Aorta (tissue), 5 donors: ENCODE data around the gene DCLK3. TPM values are rescaled to one million over a fixed set of nuclear protein-coding genes. Genes with fewer than 3 reads are reported as not detected.

Source experiments
- ATAC-seq: fragments of 200-7000 bp; cut with Tn5 transposase; one replicate; pipeline ENCODE4 v1.9.1; 2022; ENCODE audit warnings: moderate library complexity; ENCODE audit not compliant: low FRiP score
- DNase-seq, 2 donors: peaks; one replicate each; pipeline ENCODE4 v3.0.0-alpha.2; 2020
- H3K27ac ChIP-seq, 2 donors: one replicate each; pipeline ENCODE4 v1.5.1; 2013; ENCODE audit warnings: low read length in 2 of 2, mild to moderate bottlenecking in 2 of 2, moderate library complexity in 2 of 2, control low read depth in 1 of 2, inconsistent platforms in 1 of 2, low read depth in 1 of 2
- H3K27me3 ChIP-seq, 2 donors: one replicate each; pipeline ENCODE4 v1.6.1; 2013; ENCODE audit warnings: control low read depth in 1 of 2, low read length in 1 of 2, mild to moderate bottlenecking in 1 of 2, moderate library complexity in 1 of 2; ENCODE audit not compliant: insufficient read depth in 2 of 2, control insufficient read depth in 1 of 2
- H3K36me3 ChIP-seq, 2 donors: one replicate each; pipeline ENCODE4 v1.6.1; 2013; ENCODE audit warnings: control low read depth in 1 of 2, low read length in 1 of 2, mild to moderate bottlenecking in 1 of 2; ENCODE audit not compliant: insufficient read depth in 2 of 2, control insufficient read depth in 1 of 2
- H3K4me1 ChIP-seq, 2 donors: one replicate each; pipeline ENCODE4 v1.6.1; 2013; ENCODE audit warnings: low read length in 2 of 2, control low read depth in 1 of 2, mild to moderate bottlenecking in 1 of 2, moderate library complexity in 1 of 2; ENCODE audit not compliant: insufficient read depth in 2 of 2, control insufficient read depth in 1 of 2
- H3K4me3 ChIP-seq, 2 donors: one replicate each; pipeline ENCODE4 v1.5.1; 2013; ENCODE audit warnings: low read length in 2 of 2, control low read depth in 1 of 2, mild to moderate bottlenecking in 1 of 2
- H3K9me3 ChIP-seq: one replicate; pipeline ENCODE4 v1.6.1; 2013; ENCODE audit warnings: mild to moderate bottlenecking, low read length; ENCODE audit not compliant: control insufficient read depth
- WGBS, 2 donors: extraction: QIAGEN DNeasy Blood & Tissue Kit; methylation state at CpG; one replicate each; pipeline ENCODE4 v1.1.7; 2013; 5-methylcytosine and 5-hydroxymethylcytosine counted together
- intact Hi-C, 2 donors: fragments of 100-400 bp; cut with DNase I; formaldehyde crosslinking; loops; one replicate each; pipeline versions ENCODE4 v1.14.2 to v1.15.0; 2022
- polyA plus RNA-seq, 2 donors: library from polyadenylated mRNA; stranded (reverse); fragments of 200-250 nt; gene quantifications; one replicate each; pipeline ENCODE4 v1.2.3, GENCODE V29; 2013
- total RNA-seq, 2 donors: library from RNA; stranded (reverse); fragmentation: NEBNext Ultra II Directional; extraction: Animal tissue kit (Norgen Biotek cat#: 25700); gene quantifications; one replicate each; pipeline ENCODE4 v1.2.1, GENCODE V29; 2021
- donor health status: healthy with polysubstance abuse.
- donor health status: Bipolar disorder and iron deficiency.
- donor health status: DM: no; HTN: no; CAD: no.
- donor health status: DM: no; HTN: no; CAD: no.
- donor health status: DM: yes; HTN: yes; CAD: no.

The DCLK3 gene
- total and polyA plus RNA-seq, 4 donors = 0.06 to 0.18 (median 0.13) TPM; not detected in 1

DNA sequence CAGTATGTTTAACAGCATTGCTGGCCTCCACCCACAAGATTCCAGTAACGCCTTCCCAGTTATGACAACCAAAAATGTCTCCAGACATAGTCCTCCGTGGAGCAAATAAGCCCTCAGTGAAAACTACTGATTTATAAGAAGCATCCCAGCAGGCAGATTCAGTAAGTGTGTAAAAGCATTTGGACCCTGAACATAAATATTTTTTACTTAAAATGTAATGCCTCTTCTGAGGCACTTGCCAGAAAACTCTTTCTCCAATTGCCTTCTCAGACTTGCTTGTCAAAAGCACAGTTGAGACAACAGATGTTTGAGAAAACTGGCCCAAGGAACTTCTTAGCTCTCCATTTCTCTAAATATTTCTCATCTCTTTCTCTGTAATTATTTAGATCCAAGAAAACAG, 31.8 kb upstream of the DCLK3 start:
- intact Hi-C loops = no loop called here
- DNase-seq = no peak
- Histone ChIP-seq H3K27ac (no peak overlapping the region), H3K36me3 (no peaks in the 10 kb centered on the region), H3K9me3 (no peaks in the 10 kb centered on the region), H3K4me3 (no peak overlapping the region), H3K4me1 (no peaks in the 10 kb centered on the region), H3K27me3 (no peaks in the 10 kb centered on the region)
- 72 to 77% methylated on average over 2 of the region's 2 CpGs for WGBS, 2 donors
- no peak for ATAC-seq

GRCh38 chr3:36795622-36796021, 31.3 kb upstream of the DCLK3 start:
- Histone ChIP-seq H3K9me3 (no peaks in the 10 kb centered on the region), H3K4me1 (no peaks in the 10 kb centered on the region), H3K4me3 (no peak overlapping the region), H3K27me3 (no peaks in the 10 kb centered on the region), H3K36me3 (no peaks in the 10 kb centered on the region), H3K27ac (no peak overlapping the region)
- DNase-seq (no peak), ATAC-seq (no peak)
- 98 to 100% methylated on average over 1 of the region's 1 CpG for WGBS, 2 donors
- intact Hi-C loops = no loop called here

DNA sequence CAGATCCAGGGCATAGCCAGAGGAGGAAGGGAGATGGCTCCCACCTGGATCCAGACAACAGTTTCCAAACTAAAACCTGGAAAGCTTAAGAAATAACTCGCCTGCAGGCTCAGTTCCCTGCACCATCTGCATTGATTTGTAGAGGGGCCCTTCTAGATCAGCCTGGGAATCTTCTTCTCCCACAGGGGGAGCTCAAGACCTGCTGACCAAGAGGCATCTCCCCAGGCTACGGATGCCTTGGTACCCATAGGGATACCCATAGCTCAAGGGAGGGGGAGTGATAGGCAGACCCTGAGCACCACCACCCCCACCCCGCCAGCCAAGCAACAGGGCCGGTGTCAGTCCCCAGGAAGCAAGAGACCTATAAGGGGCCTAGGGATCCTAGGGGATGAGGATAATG, 28.0 kb upstream of the DCLK3 start:
- Histone ChIP-seq H3K4me1 (no peaks in the 10 kb centered on the region), H3K36me3 (no peaks in the 10 kb centered on the region), H3K27me3 (no peaks in the 10 kb centered on the region), H3K9me3 (no peaks in the 10 kb centered on the region), H3K4me3 (no peak overlapping the region), H3K27ac (no peak overlapping the region)
- 74 to 75% methylated on average over 4 of the region's 4 CpGs for WGBS, 2 donors
- DNase-seq (no peak), ATAC-seq (no peak)
- intact Hi-C loops = no loop called here

- H3K27me3 ChIP-seq = no peaks in the 10 kb centered on the region
- 52 to 61% methylated on average over 6 of the region's 6 CpGs for WGBS, 2 donors
- no peak overlapping the region for H3K4me3 ChIP-seq
- no peaks in the 10 kb centered on the region for H3K4me1 ChIP-seq
- no peak overlapping the region for H3K27ac ChIP-seq
- intact Hi-C loops = no loop called here
- DNase-seq (no peak), ATAC-seq (no peak)
- H3K36me3 ChIP-seq = no peaks in the 10 kb centered on the region
- no peaks in the 10 kb centered on the region for H3K9me3 ChIP-seq
Measured at GRCh38 chr3:36790765-36791164, 26.4 kb upstream of the DCLK3 start.

DNA sequence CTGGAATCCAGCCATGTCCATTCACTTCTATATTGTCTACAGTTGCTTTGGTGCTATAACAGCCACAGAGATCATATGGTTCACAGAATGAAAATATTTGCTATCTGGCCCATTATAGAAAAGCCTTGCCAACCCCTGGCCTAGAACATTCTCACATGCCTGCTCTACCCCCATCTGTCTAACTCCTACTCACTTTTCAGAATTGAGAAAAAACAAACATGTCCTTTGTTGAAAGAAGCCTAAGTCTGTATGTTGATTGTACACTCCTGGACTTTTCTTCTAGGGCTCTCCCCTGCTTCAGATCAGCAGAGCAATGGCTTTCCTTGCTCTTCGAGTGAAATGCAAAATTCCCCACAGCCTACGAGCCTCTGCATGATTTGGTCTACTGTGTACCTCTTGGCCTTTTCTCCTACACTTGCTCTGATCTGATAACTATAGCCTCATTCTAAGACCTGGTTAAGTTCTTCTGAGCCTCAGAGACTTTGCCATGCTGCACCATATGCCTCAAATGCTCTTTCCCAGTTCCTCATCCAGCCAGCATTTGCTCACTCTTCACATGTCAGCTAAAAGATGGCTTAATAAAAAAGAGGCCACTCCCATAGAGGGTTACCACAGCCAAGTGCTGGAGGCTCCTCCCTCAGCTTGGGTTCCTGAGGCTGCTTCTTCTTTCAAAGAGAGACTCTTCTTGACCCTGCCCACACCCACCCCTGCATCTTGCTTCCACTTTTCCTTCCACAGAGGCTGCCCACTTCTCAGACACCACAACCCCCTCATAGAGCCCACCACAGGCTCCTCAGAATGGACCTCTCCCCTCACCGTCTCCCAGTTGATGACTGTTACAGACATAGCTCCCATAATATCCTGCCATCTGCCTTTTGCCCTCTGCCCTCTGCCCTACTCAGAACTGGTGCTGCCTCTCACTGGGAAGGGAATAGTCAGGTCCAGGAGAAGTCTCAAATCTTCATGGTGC, 22.9 kb upstream of the DCLK3 start:
- peak in 1 of 2 donors; percentile 70 for DNase-seq
- Histone ChIP-seq H3K36me3 (no peaks in the 10 kb centered on the region), H3K9me3 (no peaks in the 10 kb centered on the region), H3K27ac (no peak overlapping the region), H3K27me3 (no peaks in the 10 kb centered on the region), H3K4me3 (no peak overlapping the region), H3K4me1 (no peaks in the 10 kb centered on the region)
- intact Hi-C loops = no loop called here
- WGBS, 2 donors = 65 to 70% methylated on average over 3 of the region's 3 CpGs
- no peak for ATAC-seq

- 45% methylated on average over 3 of the region's 3 CpGs for WGBS, 2 donors
- H3K9me3 ChIP-seq = no peaks in the 10 kb centered on the region
- intact Hi-C loops = no loop called here
- peaks cover 0 to 1% of the 10 kb centered on the region in 2 donors for H3K27me3 ChIP-seq
- ATAC-seq = no peak
- DNase-seq = no peak
- no peak overlapping the region for H3K4me3 ChIP-seq
- no peaks in the 10 kb centered on the region for H3K36me3 ChIP-seq
- no peak overlapping the region for H3K27ac ChIP-seq
- H3K4me1 ChIP-seq = no peaks in the 10 kb centered on the region
Measured at GRCh38 chr3:36784138-36784635, 19.8 kb upstream of the DCLK3 start.

DNA sequence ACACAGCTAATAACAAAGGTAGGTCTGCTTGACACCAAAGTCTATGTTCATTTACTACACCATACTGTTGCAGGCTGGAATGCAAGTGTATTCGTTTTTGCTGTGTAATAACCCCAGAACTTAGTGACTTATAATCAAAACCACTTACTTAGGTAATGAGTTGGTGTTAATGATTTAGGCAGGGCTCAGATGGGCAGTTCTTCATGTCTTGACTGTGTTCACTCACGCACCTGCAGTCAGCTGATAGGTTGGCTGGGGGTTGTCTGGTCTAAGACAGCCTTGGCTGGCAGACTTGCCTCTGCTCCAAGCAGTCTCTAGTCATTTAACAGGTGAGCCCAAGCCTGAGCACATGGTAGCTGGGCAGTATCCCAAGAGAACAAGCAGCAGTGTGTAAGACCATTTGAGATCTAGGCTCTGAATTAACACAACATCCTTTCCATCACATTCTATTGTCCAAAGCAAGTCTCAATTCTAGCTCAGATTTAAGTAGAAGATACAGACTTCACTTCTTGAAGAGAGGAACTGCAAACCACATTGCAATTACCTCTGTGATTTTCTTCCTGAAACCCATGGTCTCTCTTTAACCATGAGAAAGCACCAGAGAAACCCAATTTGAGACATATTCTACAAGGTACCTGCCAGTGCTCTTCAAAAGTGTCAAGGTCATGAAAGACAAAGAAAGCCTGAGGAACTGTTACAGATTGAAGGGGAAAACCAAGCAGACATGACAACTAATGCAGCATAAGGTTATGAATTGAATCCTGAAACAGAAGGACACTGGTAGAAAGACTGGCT, 13.3 kb upstream of the DCLK3 start:
- ATAC-seq = no peak
- H3K4me3 ChIP-seq = no peak overlapping the region

DNA sequence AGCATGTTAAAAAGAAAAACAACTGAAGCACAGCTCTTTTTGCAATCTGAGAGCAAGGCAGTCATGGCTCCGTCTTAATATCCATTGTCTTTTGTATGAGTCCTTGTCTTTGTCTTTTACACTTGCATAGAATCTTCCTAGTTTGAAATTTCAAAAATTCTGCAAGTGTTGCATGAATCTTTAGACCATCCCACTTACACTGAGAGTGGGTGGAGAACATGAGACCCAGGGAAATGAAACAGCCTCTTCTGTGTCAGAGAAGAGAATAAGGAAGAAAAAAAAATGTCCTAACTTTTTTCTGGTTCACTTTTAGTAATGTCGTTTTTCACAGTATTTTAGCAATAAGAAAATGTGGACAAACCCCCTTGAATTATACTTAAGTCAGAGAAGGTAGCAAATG, 12.1 kb upstream of the DCLK3 start:
- peaks cover 0 to 1% of the 10 kb centered on the region in 2 donors for H3K27me3 ChIP-seq
- H3K27ac ChIP-seq = no peak overlapping the region
- WGBS, 2 donors = 33 to 45% methylated on average over 2 of the region's 2 CpGs
- no peaks in the 10 kb centered on the region for H3K36me3 ChIP-seq
- DNase-seq (no peak), ATAC-seq (no peak)
- no peak overlapping the region for H3K4me3 ChIP-seq
- no peaks in the 10 kb centered on the region for H3K4me1 ChIP-seq
- intact Hi-C loops = no loop called here
- H3K9me3 ChIP-seq = peaks cover under 1% of the 10 kb centered on the region

More for the DNA sequence above, 13.3 kb upstream of the DCLK3 start:
- H3K27me3 ChIP-seq = peaks cover 0 to 1% of the 10 kb centered on the region in 2 donors
- intact Hi-C loops = no loop called here
- no peaks in the 10 kb centered on the region for H3K36me3 ChIP-seq
- DNase-seq = no peak
- no peak overlapping the region for H3K27ac ChIP-seq
- 85 to 87% methylated on average over 2 of the region's 2 CpGs for WGBS, 2 donors
- no peaks in the 10 kb centered on the region for H3K4me1 ChIP-seq
- no peaks in the 10 kb centered on the region for H3K9me3 ChIP-seq
